T47D (cell line): Measurements from ENCODE around the gene GRK7.

Experiments
- DNase-seq, 2 experiments: peaks; one replicate each; pipeline versions ENCODE4 v3.0.0 to v3.0.0-alpha.2; 2011 to 2012; ENCODE audit warnings: low read depth in 1 of 2, low spot score in 1 of 2
- JUND ChIP-seq: IDR thresholded peaks from 2 replicates; pipeline ENCODE4 v1.6.1; 2012; ENCODE audit warnings: low read depth
- in situ Hi-C: cut with HindIII; loops from 2 replicates; pipeline ENCODE4 v1.10.0; 2016; ENCODE audit warnings: low sequenced_read_pairs, low pct_unique_long_range_greater_than_20kb

Gene GRK7

DNA sequence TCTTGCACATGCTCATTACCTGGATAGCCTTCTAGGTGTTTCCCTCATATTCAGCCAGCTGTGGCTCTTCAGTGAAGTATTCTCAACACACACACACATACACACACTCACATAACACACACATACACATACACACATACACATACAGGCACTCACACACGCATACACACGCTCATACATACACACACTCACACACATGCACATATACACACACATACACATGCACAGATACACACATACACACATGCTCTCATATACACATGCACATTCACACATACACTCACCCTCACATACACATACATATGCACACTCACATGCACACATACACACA is 41.2 kb downstream of the GRK7 start:
- DNase-seq: no peak
- in situ Hi-C loops: no loop called here
- no peak for TF ChIP-seq JUND

DNA sequence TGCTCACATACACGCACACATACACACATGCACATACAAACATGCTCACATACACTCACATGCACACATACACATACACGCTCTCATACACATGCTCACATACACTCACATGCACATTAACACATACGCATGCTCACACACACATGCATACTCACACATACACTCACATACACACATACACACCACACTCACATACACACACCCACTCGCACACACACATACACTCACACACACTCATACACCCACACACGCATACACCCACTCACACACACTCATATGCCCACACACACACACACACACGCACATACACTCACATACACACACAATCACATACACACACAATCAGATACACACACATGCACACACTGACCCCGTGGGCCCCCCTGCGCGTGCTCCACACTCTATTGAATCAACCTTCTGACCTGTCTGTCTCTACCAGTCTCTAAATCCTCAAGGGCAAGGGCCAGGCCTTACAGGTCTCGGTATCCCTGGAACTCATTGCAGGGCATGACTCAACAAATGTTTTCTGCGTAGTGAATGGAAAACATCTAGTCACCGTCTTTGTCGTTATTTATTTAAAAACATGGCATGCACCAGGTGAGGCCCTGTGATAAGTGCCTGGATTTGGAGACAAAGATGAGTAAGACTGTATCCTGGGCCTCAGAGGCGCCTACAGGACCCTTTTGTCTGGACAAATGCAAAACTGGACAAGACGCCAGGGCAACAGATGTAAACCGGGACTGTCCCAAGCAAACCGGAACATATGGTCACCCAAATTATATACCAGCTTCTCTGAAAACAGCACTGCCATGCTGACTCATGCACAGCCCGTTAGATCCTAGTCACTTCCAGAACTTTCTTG is 41.8 kb downstream of the GRK7 start:
- DNase-seq: no peak
- no peak for TF ChIP-seq JUND
- in situ Hi-C loops: no loop called here

DNA sequence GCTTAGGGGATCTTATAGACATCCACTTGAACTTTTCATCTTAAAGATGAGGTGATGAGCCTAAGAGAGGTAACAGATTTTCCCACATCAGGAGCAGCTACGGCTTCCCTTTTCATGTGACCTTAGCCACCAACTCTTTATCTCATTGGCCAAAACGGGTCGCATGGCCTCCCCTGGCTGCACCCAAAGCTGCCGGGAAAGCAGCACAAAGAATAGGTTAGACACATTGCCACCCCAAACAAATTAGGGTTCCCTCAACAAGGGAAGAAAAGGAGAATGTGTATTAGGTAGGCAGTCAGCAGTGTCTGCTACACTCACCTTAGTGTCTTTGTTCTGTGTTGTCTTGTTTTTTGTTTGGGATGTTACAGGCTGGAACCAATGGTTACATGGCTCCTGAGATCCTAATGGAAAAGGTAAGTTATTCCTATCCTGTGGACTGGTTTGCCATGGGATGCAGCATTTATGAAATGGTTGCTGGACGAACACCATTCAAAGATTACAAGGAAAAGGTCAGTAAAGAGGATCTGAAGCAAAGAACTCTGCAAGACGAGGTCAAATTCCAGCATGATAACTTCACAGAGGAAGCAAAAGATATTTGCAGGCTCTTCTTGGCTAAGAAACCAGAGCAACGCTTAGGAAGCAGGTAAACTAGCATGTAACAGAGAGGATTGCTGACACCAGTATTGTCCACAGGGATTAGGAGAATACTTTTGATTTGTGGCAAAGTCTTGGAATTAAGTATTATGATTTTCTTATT is 44.2 kb downstream of the GRK7 start:
- no peak for DNase-seq
- TF ChIP-seq JUND: no peak
- in situ Hi-C loops: no loop called here

DNA sequence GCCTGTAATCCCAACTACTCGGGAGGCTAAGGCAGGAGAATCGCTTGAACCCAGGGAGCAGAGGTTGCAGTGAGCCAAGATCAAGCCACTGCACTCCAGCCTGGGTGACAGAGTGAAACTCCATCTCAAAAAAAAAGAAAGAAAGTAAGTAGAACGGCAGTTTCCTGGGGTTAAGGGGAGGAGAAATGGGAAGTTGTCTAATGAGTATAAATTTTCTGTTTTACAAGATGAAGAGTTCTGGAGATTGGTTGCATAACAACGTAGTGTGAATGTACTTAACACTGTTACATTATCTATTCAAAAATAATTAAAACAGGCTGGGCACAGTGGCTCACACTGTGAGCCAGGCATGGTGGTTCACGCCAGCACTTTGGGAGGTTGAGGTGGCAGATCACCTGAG is 45.4 kb downstream of the GRK7 start:
- DNase-seq: no peak
- TF ChIP-seq JUND: no peak
- in situ Hi-C loops: no loop called here

DNA sequence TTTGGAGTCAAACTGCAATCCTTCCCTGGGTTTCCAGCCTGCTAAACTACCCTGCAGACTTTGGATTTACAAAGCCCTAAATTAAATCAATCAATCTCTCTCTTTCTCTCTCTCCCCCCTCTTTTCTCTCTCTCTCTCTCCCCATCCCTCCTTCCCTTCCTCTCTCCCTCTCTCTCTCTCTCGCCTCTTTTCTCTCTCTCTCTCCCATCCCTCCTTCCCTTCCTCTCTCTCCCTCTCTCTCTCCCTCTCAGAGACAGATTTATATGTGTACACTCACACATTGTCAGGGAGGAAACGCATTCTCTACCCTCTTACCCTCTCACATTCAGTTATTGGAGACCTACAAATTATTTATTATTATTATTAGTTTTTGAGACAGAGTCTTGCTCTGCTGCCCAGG is 47.0 kb downstream of the GRK7 start:
- in situ Hi-C loops: no loop called here
- DNase-seq: no peak
- TF ChIP-seq JUND: no peak

DNA sequence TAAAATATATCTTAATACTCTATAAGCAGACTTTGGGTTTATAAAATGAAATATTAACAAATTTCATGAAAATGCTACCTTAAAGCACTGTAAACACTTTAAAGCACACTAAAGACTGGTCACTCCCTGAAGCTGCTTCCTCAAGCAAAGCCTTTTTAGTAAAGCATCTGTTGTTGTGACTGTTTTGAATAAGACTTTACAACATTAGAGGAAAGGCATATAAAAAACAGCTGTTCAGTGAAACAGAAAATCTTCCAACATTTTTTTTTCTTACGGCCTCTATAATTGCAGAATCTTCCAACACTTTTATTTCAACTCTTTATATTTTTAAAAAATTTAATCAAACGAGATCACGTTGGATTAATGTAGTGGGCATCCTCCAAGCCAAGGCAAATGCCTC is 48.1 kb downstream of the GRK7 start:
- no peak for TF ChIP-seq JUND
- no peak for DNase-seq
- in situ Hi-C loops: no loop called here

DNA sequence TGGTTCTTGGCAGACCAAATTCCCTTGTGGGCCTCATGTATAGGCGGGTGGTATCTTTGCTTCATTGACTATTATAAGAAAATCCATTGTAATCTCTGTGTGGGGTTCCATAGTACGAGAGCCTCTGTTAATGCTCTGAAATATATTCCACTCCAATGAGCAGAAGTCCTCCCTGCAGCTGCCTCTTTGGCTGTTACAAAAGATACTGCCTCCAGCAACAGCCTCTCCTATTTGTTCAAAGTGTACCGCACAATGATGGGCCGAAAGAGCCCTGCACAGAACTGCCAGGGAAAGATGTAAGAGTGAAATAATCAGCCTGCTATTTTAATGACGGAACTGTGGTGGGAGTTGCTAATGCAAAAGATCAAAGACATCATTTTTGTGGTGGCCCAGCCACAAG is 48.9 kb downstream of the GRK7 start:
- no peak for DNase-seq
- in situ Hi-C loops: no loop called here
- no peak for TF ChIP-seq JUND

DNA sequence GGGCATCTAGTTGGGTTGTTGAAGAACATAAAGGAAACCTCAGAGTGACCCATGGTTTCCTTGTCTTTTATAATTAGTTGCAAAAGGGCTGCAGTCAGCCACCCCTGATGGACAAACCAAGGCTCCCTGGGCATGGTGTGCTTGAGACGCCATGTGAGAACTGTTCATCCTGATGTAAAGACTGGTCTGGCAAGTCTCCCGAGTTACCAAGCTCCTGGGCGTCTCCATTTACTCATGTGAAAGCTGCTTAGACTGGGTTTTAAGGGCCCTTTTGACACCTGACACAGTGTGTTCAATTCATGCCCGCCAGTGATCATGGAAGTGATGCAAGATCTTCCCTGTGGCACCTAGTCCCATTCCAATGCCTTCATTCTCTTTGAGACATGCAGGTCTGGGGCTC is 49.4 kb downstream of the GRK7 start:
- peak in 1 of 2 experiments; percentile 57 for DNase-seq
- no peak for TF ChIP-seq JUND
- in situ Hi-C loops: no loop called here
